HG02798 (cell line): Measurements from ENCODE around the gene CSNK1G1.
"Not testable (repeated sequence)": the region's sequence is repeated elsewhere in the genome, so short reads cannot be mapped to it uniquely, and the experiment has no call there.

Experiments used
- ATAC-seq: cut with Tn5 transposase; IDR thresholded peaks from one replicate; pipeline ENCODE4 v1.9.1; 2021; ENCODE audit warnings: mild to moderate bottlenecking; ENCODE audit not compliant: unreplicated experiment, poor library complexity

CSNK1G1 gene

GRCh38 chr15:64247906-64248541 is 107.9 kb downstream of the CSNK1G1 start:
- ATAC-seq: peak; percentile 75

- no peak for ATAC-seq
Observed at GRCh38 chr15:64247535-64247905, 108.5 kb downstream of the CSNK1G1 start.

- peak; percentile 86 for ATAC-seq
Observed at GRCh38 chr15:64246364-64247189, 109.4 kb downstream of the CSNK1G1 start.

GRCh38 chr15:64245405-64245804 is 110.6 kb downstream of the CSNK1G1 start:
- no peak for ATAC-seq

- no peak for ATAC-seq
Observed at GRCh38 chr15:64237677-64238076, 118.3 kb downstream of the CSNK1G1 start.

- no peak for ATAC-seq
Observed at GRCh38 chr15:64236156-64236894, 119.6 kb downstream of the CSNK1G1 start.

GRCh38 chr15:64235552-64235951 is 120.4 kb downstream of the CSNK1G1 start:
- no peak for ATAC-seq

GRCh38 chr15:64233299-64233698 is 122.7 kb downstream of the CSNK1G1 start:
- ATAC-seq: no peak

GRCh38 chr15:64232400-64232799 is 123.6 kb downstream of the CSNK1G1 start:
- ATAC-seq: no peak

- ATAC-seq: no peak
Observed at GRCh38 chr15:64229129-64229724, 126.7 kb downstream of the CSNK1G1 start.

- ATAC-seq: no peak
Observed at GRCh38 chr15:64225804-64226203, 130.2 kb downstream of the CSNK1G1 start.

GRCh38 chr15:64224511-64224910 is 131.5 kb downstream of the CSNK1G1 start:
- ATAC-seq: no peak

GRCh38 chr15:64223882-64224281 is 132.1 kb downstream of the CSNK1G1 start:
- no peak for ATAC-seq

GRCh38 chr15:64222573-64223366 is 133.2 kb downstream of the CSNK1G1 start:
- no peak for ATAC-seq

- not testable (repeated sequence) for ATAC-seq
Observed at GRCh38 chr15:64221911-64222310, 134.1 kb downstream of the CSNK1G1 start.

- not testable (repeated sequence) for ATAC-seq
Observed at GRCh38 chr15:64217429-64217750, 138.6 kb downstream of the CSNK1G1 start.

GRCh38 chr15:64216730-64217428 is 139.1 kb downstream of the CSNK1G1 start:
- ATAC-seq: no peak

- no peak for ATAC-seq
Observed at GRCh38 chr15:64216196-64216595, 139.8 kb downstream of the CSNK1G1 start.

GRCh38 chr15:64213646-64214045 is 142.3 kb downstream of the CSNK1G1 start:
- ATAC-seq: no peak
